CD4-positive, alpha-beta memory T cell (primary cell): ENCODE measurements around the gene GNPTG. TPM values are rescaled to one million over a fixed set of nuclear protein-coding genes. Genes with fewer than 3 reads are reported as not detected.

Experiments used
- CTCF ChIA-PET: fragments of 350-600 bp; sonication (Branson Sonifier 250); formaldehyde crosslinking; loops from one replicate; lab custom pipeline; 2021; ENCODE audit warnings: inconsistent platforms; ENCODE audit not compliant: partially characterized antibody; lab: Charles Lee
- POLR2A ChIA-PET: fragments of 350-600 bp; sonication (Branson Sonifier 250); formaldehyde crosslinking; loops from one replicate; lab custom pipeline; 2021; ENCODE audit not compliant: partially characterized antibody; lab: Charles Lee
- DNase-seq, 5 donors: peaks; one replicate each; pipeline versions ENCODE4 v3.0.0 to v3.0.0-alpha.2; 2020 to 2022; ENCODE audit warnings: mixed read lengths in 1 of 5
- H3K27ac ChIP-seq: one replicate; pipeline ENCODE4 v1.7.0; 2013; ENCODE audit warnings: low read depth, low read length
- H3K27me3 ChIP-seq: 2 replicates; pipeline ENCODE4 v1.7.0; 2013; ENCODE audit warnings: mild to moderate bottlenecking, low read length, moderate library complexity; ENCODE audit not compliant: insufficient read depth
- H3K36me3 ChIP-seq: 2 replicates; pipeline ENCODE4 v1.7.0; 2013; ENCODE audit warnings: mild to moderate bottlenecking, low read length, moderate library complexity; ENCODE audit not compliant: insufficient read depth
- H3K4me1 ChIP-seq: 2 replicates; pipeline ENCODE4 v1.7.0; 2013; ENCODE audit warnings: mild to moderate bottlenecking, low read length, moderate library complexity; ENCODE audit not compliant: insufficient read depth
- H3K4me3 ChIP-seq, 2 donors: one replicate each; pipeline ENCODE4 v1.7.0; 2013; ENCODE audit warnings: low read length in 2 of 2, mild to moderate bottlenecking in 1 of 2
- H3K9me3 ChIP-seq, 2 donors: one replicate each; pipeline ENCODE4 v1.7.0; 2013; ENCODE audit warnings: low read length in 2 of 2, control low read depth in 1 of 2; ENCODE audit not compliant: control insufficient read depth in 1 of 2
- H3K27ac Mint-ChIP-seq, 7 donors: one replicate each; pipeline ENCODE4 v1.8.0; 2020 to 2021; ENCODE audit warnings: mixed read lengths in 7 of 7, mild to moderate bottlenecking in 6 of 7, inconsistent platforms in 3 of 7, moderate library complexity in 3 of 7
- H3K27me3 Mint-ChIP-seq, 2 donors: one replicate each; pipeline ENCODE4 v1.8.0; 2020 to 2021; ENCODE audit warnings: mixed read lengths in 2 of 2
- H3K36me3 Mint-ChIP-seq, 2 donors: one replicate each; pipeline ENCODE4 v1.8.0; 2020 to 2021; ENCODE audit warnings: mixed read lengths in 2 of 2, inconsistent platforms in 1 of 2, mild to moderate bottlenecking in 1 of 2
- H3K4me1 Mint-ChIP-seq, 4 donors: one replicate each; pipeline ENCODE4 v1.8.0; 2020 to 2021; ENCODE audit warnings: mixed read lengths in 4 of 4, mild to moderate bottlenecking in 1 of 4
- H3K4me3 Mint-ChIP-seq, 8 donors: one replicate each; pipeline ENCODE4 v1.8.0; 2020 to 2021; ENCODE audit warnings: mixed read lengths in 8 of 8, mild to moderate bottlenecking in 7 of 8, moderate library complexity in 6 of 8, inconsistent platforms in 3 of 8
- H3K9me3 Mint-ChIP-seq, 8 donors: one replicate each; pipeline ENCODE4 v1.8.0; 2020 to 2021; ENCODE audit warnings: mixed read lengths in 8 of 8, mild to moderate bottlenecking in 5 of 8, inconsistent platforms in 3 of 8, moderate library complexity in 1 of 8
- intact Hi-C: fragments of 100-400 bp; cut with micrococcal nuclease; formaldehyde crosslinking; loops from one replicate; pipeline ENCODE4 v1.15.1; 2023
- polyA plus RNA-seq, 2 donors: library from polyadenylated mRNA; unstranded; fragments of 300-500 nt; fragmentation: Illumina TruSeq; gene quantifications; one replicate each; pipeline ENCODE4 v1.2.3, GENCODE V29; 2021
- total RNA-seq, 2 experiments: library from RNA; stranded (reverse); gene quantifications; one replicate each; pipeline ENCODE4 v1.2.3, GENCODE V29; 2021

GNPTG gene
- total and polyA plus RNA-seq, 4 experiments from 2014 or later: 51.8 to 61.5 (median 56.2) TPM

DNA sequence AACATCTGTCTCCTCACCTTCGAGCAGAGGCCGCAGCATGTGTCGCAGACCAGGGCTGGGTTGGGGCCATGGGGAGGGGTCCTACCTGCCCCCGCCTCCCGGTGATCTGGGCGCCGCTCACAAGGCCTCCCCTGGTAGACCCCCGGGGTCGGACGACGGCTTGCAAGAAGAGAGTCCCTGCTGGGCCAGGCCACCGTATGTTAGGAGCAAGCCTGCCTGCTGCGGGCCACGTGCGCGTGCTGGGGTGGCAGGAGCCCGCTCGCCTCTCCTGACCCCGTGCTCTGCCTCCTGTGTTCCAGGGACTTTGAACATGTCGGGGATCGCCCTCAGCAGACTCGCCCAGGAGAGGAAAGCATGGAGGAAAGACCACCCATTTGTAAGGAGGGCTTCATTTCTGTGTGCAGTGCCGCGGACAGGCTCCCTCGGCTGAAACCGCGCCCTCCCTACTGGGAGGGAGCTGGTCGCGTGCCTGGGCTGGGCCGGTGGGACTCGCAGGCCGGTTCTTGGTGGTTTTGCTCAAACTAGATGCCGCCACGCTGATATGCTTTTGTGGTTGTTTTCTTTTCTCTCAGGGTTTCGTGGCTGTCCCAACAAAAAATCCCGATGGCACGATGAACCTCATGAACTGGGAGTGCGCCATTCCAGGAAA, 37.9 kb upstream of the GNPTG start:
- Histone ChIP-seq H3K36me3 (peaks cover 57% of the 10 kb centered on the region), H3K27ac (no peak overlapping the region), H3K27me3 (no peaks in the 10 kb centered on the region), H3K4me1 (peaks cover 31% of the 10 kb centered on the region), H3K4me3 (no peak overlapping the region), H3K9me3 (no peaks in the 10 kb centered on the region)
- ChIA-PET CTCF (no interaction called here), POLR2A (no interaction called here)
- Mint-ChIP-seq H3K27me3 (no peaks in the 10 kb centered on the region), H3K4me3 (peak overlapping the region in 2 of 8 donors; percentile 1 to 20), H3K36me3 (peaks cover 36 to 63% of the 10 kb centered on the region in 2 donors), H3K4me1 (peaks cover 14 to 39% (median 26%) of the 10 kb centered on the region in 4 donors), H3K27ac (peak overlapping the region in 1 of 7 donors; percentile 27), H3K9me3 (peaks cover 0 to 3% (median 0%) of the 10 kb centered on the region in 8 donors)
- intact Hi-C loops: no loop called here
- DNase-seq: no peak

DNA sequence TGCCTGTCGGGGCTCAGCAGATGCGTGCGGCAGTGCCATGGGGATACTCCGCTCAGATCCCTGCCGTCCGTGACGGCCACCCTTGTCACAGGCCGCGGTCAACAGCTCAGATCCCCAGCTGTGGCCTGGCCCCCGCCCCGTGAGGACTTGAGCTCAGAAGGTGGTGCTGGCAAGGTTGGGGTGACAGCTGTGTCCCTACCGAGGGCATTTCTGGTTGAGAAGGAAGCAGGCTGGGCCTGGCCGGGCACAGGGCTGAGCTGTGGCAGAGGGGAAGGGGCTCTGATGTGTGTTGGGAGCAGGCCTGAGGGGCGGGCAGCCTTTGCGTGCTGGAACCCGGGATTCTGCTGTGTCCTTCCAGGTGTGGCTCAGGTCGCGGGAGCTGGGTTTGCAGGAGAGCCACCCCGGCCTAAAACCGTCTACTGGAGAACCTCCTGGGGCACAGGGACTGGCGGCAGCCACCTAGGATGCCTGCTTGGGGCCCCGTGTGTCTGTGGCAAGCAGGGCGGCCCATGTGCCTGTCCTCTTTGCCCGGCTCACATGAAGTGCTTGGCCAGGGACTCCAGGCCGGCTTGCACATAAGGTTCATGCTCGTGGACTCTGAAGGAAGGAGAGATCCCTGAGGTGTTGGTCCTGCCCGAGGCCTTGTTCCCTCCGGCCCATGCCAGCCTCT, 37.2 kb upstream of the GNPTG start:
- Histone ChIP-seq H3K9me3 (no peaks in the 10 kb centered on the region), H3K4me3 (no peak overlapping the region), H3K27ac (no peak overlapping the region), H3K4me1 (peaks cover 31% of the 10 kb centered on the region), H3K27me3 (no peaks in the 10 kb centered on the region), H3K36me3 (peaks cover 64% of the 10 kb centered on the region)
- ChIA-PET CTCF (no interaction called here), POLR2A (interaction anchor here (0.8 kb wide), 1 partner anchor 10 kb away, joined by 4 read pairs; no protein-coding TSS in a partner anchor)
- Mint-ChIP-seq H3K27ac (peak overlapping the region in 1 of 7 donors; percentile 27), H3K9me3 (peaks cover 0 to 6% (median 0%) of the 10 kb centered on the region in 8 donors), H3K27me3 (no peaks in the 10 kb centered on the region), H3K4me3 (no peak overlapping the region), H3K4me1 (peaks cover 13 to 39% (median 24%) of the 10 kb centered on the region in 4 donors), H3K36me3 (peaks cover 40 to 63% of the 10 kb centered on the region in 2 donors)
- DNase-seq: no peak
- intact Hi-C loops: no loop called here

DNA sequence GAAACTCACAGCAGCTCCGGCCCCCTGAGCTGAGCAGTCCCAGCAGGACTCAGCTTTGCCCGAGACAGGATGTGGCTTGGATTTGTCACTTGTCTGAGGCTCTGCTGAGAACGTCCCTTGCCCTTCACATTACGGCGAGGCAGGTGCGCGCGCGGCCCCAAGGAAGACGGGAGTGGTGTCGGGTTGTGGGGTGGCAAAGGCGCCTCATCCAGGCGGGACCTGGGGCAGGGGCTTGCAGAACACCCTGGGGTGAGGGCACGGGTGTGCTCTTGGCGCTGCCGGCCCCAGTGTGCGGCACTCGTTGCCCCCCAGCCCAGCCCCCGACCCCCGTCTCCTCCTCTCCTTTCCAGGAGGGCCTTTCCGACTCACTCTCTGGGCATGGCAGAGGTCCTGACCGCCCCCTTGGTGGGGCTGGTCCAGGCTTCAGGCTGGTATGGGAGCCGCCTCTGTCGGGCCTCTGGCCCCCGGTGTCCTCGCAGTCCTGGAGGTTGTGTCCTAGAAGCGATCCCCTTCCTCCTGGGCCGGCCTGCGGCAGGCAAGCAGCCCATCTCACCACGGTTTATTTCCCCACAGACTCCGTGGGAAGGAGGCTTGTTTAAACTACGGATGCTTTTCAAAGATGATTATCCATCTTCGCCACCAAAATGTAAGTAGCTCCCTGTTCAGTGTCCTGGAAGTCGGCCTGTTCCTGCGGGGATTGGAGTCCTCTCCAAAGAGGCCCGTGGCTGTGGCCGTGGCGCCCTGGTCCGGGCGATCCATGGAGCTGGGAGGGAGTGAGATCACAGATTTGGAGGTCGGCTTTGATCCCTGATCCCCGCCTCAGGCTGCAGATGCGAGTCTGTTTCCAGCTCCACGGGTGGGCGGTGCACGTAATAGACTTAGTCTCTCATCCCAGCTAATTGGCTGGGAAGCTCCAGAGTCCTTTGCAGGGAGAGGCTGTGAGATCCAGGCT, 36.4 kb upstream of the GNPTG start:
- Histone ChIP-seq H3K27me3 (no peaks in the 10 kb centered on the region), H3K27ac (no peak overlapping the region), H3K36me3 (peaks cover 72% of the 10 kb centered on the region), H3K4me1 (peaks cover 28% of the 10 kb centered on the region), H3K4me3 (no peak overlapping the region), H3K9me3 (no peaks in the 10 kb centered on the region)
- no peak overlapping the region for H3K27ac Mint-ChIP-seq
- H3K4me1 Mint-ChIP-seq: peaks cover 11 to 34% (median 20%) of the 10 kb centered on the region in 4 donors
- H3K4me3 Mint-ChIP-seq: peak overlapping the region in 1 of 8 donors; percentile 39
- no peaks in the 10 kb centered on the region for H3K27me3 Mint-ChIP-seq
- ChIA-PET CTCF (interaction anchor here (1.3 kb wide), 1 partner anchor 16 kb away, joined by 3 read pairs; no protein-coding TSS in a partner anchor), POLR2A (interaction anchor here (0.8 to 1.3 kb wide), 2 partner anchors 9 to 15 kb away, joined by 4 read pairs; no protein-coding TSS in a partner anchor)
- intact Hi-C loops: no loop called here
- no peak for DNase-seq
- H3K9me3 Mint-ChIP-seq: peaks cover 0 to 6% (median 0%) of the 10 kb centered on the region in 8 donors
- H3K36me3 Mint-ChIP-seq: peaks cover 42 to 65% of the 10 kb centered on the region in 2 donors

DNA sequence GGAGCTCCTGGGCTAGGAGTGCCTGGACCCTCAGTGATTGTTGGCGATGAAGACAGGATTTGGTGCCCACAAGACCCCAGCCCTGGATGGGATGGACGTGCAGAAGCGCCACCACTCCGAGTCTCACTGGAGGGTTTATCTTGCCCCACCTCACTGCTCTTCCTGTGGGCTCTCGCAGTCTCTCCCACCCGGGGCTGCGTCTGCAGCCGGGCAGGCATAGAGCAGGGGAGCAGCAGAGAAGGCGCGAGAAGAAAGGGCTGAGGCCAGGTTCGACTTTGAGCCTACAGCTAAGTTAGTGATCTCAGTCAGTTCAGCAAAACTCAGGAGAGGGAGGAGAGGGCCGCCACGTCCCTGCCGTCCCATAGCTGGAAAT, 35.7 kb upstream of the GNPTG start:
- peaks cover 22% of the 10 kb centered on the region for H3K4me1 ChIP-seq
- no peak overlapping the region for H3K27ac ChIP-seq
- H3K36me3 ChIP-seq: peaks cover 79% of the 10 kb centered on the region
- peaks cover 37 to 60% of the 10 kb centered on the region in 2 donors for H3K36me3 Mint-ChIP-seq
- no peak for DNase-seq
- H3K9me3 Mint-ChIP-seq: peaks cover 0 to 6% (median 0%) of the 10 kb centered on the region in 8 donors
- ChIA-PET POLR2A (interaction anchor here (1.3 kb wide), 1 partner anchor 14 kb away, joined by 4 read pairs; no protein-coding TSS in a partner anchor), CTCF (interaction anchor here (0.9 to 1.3 kb wide), 2 partner anchors 16 to 48 kb away, joined by 3 read pairs; no protein-coding TSS in a partner anchor)
- no peaks in the 10 kb centered on the region for H3K27me3 Mint-ChIP-seq
- H3K9me3 ChIP-seq: no peaks in the 10 kb centered on the region
- no peak overlapping the region for H3K4me3 Mint-ChIP-seq
- no peaks in the 10 kb centered on the region for H3K27me3 ChIP-seq
- intact Hi-C loops: no loop called here
- no peak overlapping the region for H3K4me3 ChIP-seq
- peaks cover 5 to 28% (median 15%) of the 10 kb centered on the region in 4 donors for H3K4me1 Mint-ChIP-seq
- H3K27ac Mint-ChIP-seq: no peak overlapping the region

DNA sequence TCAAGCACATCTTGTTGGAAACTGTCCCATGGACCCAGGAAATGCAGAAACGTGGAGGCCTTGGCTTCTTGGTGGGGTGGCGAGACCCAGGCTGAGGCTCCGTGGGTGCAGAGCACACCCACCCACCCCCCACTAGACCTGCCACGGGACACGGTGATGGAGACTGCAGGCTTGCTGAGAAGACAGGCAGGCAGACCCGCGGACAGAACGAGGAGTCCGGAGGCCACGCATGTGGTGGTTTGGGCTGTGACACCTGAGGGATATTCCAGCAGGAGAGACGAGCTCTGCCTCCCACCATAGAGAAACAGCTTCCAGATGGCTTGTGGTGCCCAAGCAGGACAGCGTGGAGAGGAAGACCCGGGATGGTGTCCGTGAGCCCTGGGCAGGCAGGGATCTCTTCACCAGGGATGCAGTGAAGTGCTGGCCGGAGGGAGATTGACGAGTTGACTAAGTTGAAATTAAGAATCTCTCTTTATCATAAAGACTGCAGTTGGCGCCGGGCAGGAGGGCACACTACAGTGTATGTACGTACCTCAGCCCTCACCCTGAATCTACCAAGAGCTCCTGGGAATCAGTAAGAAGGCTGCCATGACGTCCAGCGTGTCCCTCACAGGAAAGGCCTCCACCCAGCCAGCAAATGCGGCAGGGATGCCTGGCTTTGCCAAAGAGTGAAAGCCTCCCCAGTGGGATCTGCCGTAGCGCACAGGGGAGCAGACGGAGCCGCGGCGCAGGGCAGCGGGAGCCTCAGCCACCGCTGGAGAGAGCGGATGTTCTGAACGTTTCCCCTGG, 34.1 kb upstream of the GNPTG start:
- no peak overlapping the region for H3K4me3 ChIP-seq
- ChIA-PET CTCF (no interaction called here), POLR2A (interaction anchor here (1.5 kb wide), 1 partner anchor 14 kb away, joined by 4 read pairs; no protein-coding TSS in a partner anchor)
- no peaks in the 10 kb centered on the region for H3K9me3 ChIP-seq
- no peaks in the 10 kb centered on the region for H3K27me3 Mint-ChIP-seq
- peaks cover 84% of the 10 kb centered on the region for H3K36me3 ChIP-seq
- H3K27me3 ChIP-seq: no peaks in the 10 kb centered on the region
- no peak overlapping the region for H3K4me3 Mint-ChIP-seq
- H3K4me1 ChIP-seq: peaks cover 5% of the 10 kb centered on the region
- peaks cover 0 to 6% (median 0%) of the 10 kb centered on the region in 8 donors for H3K9me3 Mint-ChIP-seq
- no peak overlapping the region for H3K27ac Mint-ChIP-seq
- no peak for DNase-seq
- peaks cover 36 to 55% of the 10 kb centered on the region in 2 donors for H3K36me3 Mint-ChIP-seq
- intact Hi-C loops: no loop called here
- no peak overlapping the region for H3K27ac ChIP-seq
- H3K4me1 Mint-ChIP-seq: peaks cover 2 to 14% (median 7%) of the 10 kb centered on the region in 4 donors

DNA sequence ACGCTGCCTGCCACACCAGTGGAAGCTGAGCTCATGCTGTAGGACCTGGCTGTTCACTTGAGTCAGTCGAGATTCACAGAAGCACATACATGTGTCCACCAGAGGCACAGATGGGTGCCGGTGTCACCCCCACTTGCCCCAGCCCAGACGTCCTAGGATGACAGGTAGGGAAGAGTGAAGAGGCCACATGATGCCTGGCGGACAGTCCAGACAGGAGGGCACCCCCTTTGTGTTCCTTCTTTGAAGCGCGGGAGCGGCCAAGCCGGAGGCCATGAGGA, 33.5 kb upstream of the GNPTG start:
- H3K36me3 Mint-ChIP-seq: peaks cover 36 to 54% of the 10 kb centered on the region in 2 donors
- H3K4me1 Mint-ChIP-seq: peaks cover 0 to 9% (median 1%) of the 10 kb centered on the region in 4 donors
- Histone ChIP-seq H3K9me3 (no peaks in the 10 kb centered on the region), H3K4me1 (no peaks in the 10 kb centered on the region), H3K27me3 (no peaks in the 10 kb centered on the region), H3K36me3 (peaks cover 80% of the 10 kb centered on the region), H3K27ac (no peak overlapping the region), H3K4me3 (no peak overlapping the region)
- no peak overlapping the region for H3K4me3 Mint-ChIP-seq
- peak overlapping the region in 2 of 7 donors; percentile 54 to 86 for H3K27ac Mint-ChIP-seq
- intact Hi-C loops: no loop called here
- POLR2A ChIA-PET: no interaction called here
- H3K9me3 Mint-ChIP-seq: peaks cover 0 to 6% (median 0%) of the 10 kb centered on the region in 8 donors
- DNase-seq: no peak
- CTCF ChIA-PET: no interaction called here
- no peaks in the 10 kb centered on the region for H3K27me3 Mint-ChIP-seq
